Tongue (tissue), 2 donors: ENCODE data around the gene SLC9A3. TPM values are rescaled to one million over a fixed set of nuclear protein-coding genes. Genes with fewer than 3 reads are reported as not detected.
A peak's percentile ranks its signal among the peaks of the same experiment; 100 is the strongest.

Source experiments
- DNase-seq: peaks from one replicate; pipeline ENCODE4 v3.0.0-alpha.2; 2015
- total RNA-seq: library from RNA; depleted of rRNA; stranded (reverse); fragments of >200 nt; gene quantifications from one replicate; pipeline ENCODE4 v1.2.3, GENCODE V29; 2014

Gene SLC9A3
- total RNA-seq, 1 donor from 2014 or later: 4.3 TPM

DNA sequence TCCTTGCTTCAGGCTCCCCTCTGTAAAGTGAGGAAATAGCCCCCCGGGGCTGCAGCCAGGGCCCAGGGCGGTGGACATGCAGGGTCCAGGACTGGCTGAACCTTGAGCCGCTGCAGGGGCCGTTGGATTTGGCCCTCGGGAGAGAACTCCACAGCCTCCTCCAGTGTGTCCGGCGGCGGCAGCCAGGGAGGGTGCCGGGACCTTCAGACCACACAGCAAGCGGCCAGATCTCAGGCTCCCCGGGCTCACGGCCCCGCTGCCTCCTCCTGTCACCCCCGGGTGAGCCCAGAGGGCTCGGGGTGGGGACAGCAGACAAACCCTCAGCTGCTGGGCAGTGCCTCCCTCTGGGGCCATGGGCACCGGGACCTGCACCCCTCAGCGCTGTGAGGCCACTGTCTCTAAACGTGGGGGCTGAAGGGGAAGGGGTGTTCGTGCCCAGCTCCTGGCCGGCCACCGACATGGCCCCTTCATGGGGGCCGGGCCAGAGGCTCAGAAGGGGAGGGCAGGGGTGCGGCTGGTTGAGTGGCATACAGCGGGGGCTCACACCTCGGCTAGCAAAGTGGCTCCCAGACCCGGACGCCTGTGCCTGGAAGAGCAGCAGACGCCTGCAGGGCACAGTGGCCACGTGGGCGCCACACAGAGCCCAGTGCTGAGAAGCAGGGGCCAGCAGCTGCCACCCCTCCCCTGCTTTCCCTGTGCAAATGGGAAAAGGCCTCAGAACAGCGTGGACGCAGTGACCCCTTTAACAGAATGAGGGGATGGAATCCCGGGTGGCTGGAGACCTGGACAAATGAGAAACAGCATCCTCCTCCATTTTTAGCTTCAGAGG, 19.7 kb downstream of the SLC9A3 start:
- DNase-seq: no peak

DNA sequence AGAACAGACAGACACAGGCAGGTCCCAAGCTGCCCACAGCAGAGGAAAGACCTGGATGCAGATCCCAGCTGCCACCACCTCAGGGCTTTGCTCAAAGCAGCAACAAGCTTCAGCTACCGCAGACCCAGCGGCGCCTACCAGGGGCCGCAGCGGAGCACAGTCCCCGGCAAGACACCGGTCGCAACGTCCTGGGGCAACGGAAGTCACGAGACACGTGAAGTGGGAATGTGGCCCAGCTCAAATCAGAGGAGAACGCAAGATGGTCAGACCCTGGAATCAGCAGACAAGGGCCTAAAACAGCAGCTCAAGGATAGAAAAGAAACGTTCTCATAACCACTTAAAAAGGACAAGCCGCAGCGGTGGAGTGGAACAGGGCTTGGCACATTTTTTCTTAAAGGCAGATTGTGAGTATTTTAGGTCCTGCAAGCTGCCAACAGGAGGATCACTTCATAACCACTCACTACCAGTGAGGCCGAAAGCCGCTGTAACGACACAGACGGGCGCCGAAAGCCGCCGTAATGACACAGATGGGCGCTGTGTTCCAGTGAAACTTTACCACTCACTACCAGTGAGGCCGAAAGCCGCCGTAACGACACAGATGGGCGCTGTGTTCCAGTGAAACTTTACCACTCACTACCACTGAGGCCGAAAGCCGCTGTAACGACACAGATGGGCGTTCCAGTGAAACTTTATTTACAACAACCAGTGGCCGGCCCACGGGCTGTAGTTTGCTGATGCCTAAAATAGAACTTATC, 21.7 kb downstream of the SLC9A3 start:
- DNase-seq: no peak

DNA sequence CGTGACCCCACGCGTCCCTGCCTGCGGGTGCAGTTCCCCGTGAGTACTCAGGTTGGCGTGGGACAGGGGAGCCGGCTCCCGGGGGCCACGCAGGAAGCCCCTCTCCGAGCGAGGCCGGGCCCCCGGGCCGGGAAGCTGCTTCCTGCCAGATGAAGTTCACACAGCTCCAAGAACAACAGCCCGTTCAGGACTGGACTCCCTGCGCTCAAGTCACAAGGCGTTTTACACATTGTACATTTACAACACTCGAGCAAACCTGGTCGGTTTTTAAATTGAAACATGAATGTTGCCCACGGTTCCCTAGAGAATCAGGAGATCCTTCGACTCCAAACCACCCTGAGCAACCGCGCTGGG, 22.4 kb downstream of the SLC9A3 start:
- DNase-seq: peak; percentile 40

DNA sequence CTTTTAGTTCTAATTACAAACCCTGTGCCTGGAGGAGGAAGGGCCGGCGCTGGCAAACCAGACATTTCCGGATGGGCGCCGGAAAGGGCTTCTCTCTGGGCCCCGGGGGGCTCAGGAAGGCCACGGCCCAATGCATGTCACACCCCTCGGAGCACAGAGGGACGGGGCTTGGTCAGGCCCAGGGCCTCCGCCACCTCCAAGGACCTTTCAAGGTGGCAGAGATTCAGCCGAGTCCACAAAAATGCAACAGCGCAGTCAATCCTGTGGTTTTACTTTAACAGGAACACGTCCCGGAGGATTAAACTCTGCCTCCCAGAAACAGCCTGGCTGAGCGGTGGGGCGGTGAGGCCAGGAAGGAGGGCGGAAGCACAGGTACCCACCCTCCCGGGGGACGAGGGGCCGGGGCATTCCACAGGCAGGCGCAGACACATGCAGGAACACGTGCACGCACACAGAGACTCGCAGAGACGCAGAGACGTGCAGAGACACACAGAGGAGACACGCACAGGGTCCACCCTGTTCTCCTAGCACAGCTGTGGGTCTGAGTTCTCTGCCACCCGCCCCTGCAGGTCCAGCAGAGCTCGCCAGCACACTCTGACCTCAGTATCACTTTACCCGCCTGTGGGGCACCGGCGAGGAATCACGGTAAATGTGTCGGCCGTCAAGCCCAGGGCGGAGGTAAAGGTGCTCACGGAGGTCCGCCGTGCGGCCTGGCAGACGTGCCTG, 23.0 kb downstream of the SLC9A3 start:
- peak; percentile 27 for DNase-seq

DNA sequence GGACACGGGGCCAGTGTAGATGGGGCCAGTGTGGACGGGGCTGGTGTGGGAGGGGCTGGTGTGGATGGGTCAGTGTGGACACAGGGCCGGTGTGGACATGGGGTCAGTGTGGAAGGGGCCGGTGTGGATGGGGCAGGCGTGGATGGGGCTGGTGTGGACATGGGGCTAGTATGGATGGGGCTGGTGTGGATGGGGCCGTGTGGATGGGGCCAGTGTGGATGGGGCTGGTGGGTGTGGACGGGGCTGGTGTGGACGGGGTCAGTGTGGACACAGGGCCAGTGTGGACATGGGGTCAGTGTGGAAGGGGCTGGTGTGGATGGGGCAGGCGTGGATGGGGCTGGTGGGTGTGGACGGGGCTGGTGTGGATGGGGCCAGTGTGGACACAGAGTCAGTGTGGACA, 23.8 kb downstream of the SLC9A3 start:
- no peak for DNase-seq

DNA sequence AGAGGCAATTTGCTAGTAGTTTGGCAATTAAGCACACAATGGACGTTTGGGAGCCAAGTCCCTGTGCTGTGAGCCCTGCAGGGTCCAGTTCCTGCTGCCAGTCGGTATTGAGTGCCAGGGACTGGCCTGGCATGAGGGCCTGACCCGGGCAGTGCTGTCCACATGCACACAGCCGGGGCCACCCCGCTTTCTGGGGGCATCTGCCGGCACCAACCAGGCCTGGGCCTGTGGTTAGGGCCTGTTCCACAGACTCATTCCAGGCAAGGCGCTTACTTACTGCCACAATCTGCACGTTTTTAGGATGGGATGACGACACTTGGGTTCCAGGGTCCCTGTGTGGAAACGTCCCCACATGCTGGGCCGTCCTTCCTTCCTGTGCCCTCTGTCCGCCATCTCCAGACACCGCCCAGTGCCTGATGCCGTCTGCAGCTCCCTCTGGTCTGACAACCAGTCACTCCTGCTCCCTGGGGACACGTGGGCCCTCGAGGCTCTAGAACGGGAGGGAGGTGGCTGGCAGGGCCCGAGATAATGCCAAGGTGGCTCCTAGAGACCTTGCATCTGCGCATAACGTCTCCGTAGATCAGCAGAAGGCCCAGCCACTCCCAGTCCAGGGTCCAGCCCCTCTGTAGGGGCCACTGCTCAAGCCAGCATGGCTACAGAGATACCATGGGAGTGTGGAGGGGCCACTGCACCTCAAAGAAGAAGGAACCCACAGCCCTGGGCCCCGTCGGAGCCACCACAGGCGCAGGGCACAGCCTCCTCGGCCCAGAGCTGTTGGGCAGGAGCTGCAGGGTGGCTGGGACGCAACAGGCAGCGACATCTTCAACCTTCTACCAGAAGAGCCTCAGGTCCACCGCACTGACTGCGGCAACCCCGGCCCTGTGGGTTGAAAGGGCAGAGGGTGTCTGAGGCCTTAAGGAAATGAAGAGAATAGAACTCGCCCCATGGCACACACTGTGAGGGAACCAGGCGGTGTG, 24.7 kb downstream of the SLC9A3 start:
- no peak for DNase-seq

DNA sequence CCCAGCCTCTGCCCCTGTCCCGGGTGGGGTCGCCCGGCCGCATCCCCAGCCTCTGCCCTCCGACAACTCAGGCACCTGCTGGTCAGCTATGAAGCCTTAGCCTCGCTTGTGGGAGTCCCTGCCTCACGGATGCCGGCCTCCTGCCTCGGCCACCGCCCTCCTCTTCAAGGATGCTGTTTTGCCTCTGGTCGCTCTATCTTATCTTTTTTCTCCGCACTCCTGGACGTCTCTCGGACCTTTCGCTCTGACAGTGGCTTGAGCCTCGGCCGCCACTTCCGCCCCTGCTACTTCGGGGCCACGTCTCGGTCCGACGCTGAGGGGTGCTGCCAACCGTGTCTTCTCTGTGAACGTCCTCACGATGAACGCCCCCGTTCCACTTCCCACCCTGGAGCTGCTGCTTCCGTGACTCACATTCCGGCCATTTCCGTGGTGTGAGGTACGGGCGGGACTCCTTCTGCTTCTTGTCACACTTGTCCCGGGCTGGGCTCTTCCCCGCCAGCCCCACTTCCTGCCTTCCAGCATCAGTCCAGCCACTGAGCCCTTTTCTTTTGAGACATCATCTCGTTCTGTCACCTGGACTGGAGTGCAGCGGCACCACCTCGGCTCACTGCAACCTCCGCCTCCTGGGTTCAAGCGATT, 26.3 kb downstream of the SLC9A3 start:
- DNase-seq: no peak

DNA sequence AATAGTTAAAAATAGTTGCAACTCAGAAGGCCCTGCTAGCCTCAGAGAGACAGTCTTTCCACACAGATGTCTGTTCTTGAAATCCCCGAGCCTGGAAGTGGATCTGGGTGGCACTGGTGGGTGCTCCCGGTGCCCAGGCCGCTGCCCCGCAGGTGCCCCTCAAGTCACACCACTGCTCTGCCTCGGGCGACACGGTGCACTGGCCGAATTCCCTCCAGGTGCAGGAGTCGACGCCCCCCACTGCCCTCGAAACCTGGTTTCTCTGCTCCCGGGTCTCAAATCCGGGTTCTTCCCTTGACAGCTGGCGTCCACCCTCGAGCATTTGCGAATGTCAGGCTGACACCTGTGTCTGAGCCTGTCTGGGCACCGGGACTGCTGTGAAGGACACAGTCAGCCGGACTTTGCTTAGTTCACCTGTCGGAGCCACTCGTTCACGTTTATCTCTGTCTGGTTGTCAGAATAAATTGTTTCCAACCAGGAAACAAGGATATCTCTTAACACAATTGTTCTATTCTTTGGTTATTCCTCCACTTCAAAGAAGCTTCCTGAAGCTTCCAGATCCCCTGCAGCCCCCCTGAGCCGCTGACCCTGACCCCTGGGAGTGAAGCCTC, 27.1 kb downstream of the SLC9A3 start:
- DNase-seq: no peak

DNA sequence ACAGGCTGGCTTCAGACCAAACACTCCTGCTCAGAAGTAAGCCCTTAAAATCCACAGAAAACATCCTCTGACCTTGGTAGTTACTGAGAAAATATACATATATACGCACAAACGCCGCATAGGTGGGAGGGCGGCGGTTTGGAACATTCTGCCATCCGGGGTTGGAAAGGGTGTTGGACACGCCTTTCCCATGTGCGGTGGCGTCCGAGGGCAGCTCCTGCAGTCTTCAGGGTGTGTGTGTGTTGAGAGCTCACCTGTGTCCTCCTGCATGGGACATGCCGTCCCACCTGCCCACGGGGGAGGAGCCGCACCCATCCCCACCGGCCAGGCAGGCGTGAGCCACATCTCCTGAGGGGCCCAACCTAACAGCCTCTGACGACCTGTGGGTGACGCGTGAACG, 28.2 kb downstream of the SLC9A3 start:
- no peak for DNase-seq

DNA sequence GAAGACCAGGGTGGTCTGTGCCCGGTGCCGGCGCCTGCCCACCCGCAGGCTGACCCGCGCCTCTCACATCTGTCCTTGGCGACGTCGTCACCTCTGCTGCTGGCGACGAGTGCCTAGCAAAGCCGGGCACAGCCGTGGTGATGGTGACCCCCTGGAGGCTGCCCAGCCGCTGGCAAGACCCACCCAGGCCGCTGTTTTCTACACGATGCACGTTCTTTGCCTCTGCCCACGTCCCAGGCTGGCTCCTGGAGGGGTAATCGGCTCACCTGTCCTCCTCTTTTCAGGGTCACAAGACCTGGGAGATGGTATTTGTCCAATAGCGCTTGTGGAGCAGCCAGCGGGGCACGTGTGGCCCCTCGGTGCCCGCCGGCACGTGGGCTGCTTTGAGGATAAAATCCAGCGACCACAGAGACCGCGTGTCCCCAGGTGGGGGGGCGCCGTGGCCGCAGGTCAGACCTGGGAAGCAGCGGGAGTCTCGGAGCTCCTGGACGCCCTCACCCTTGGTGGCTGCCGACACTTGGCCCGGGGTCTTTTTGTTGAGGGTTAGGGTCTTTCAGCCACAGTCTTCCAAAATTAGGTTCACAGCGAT, 29.5 kb downstream of the SLC9A3 start:
- no peak for DNase-seq

DNA sequence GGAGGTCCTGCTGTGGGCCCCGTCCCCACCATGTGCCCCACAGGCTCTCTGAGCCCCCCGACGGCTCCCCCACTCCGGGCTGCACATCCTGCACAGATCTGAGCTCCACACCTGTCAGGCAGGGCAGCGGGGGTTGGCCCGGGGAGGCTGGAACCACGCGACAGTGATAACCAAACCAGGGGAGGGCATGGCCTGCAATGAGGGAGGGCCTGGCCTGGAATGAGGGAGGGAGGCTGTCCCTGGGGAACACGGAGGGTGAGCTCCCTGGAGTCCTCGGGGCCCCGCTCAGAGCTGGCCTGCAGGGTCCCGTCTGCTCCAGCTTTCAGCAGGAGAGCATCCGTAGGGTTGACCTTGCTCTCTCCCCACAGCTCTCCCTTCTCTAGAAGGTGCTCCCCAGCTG, 30.5 kb downstream of the SLC9A3 start:
- no peak for DNase-seq

DNA sequence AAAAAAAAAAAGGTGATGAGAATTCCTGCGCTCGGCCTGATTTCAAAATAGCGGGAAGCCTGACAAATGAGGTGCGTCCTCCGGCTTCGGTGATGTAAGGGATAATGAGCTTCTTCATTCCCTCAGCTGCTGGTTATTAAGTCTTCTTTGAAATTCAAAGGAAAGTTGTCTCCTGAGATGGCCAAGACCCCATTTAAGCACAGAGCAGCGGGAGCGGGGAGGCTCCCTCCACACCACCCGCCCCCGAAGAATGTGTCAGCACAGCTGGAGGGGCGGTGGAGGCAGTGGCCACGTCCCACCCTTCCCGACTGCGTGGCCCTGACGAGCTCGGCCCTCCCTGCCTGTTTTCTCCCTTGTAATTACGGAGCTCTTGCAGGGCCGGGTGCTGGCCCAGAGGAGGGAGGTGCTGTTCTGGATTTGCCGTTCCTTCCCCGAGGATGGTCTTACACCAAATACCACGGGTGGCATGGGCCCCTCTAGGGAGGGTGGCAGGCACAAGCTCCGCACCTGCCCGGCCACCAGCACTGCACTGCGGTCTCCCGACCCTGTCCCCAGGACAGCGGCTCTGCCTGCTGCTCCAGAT, 31.0 kb downstream of the SLC9A3 start:
- peak; percentile 44 for DNase-seq

DNA sequence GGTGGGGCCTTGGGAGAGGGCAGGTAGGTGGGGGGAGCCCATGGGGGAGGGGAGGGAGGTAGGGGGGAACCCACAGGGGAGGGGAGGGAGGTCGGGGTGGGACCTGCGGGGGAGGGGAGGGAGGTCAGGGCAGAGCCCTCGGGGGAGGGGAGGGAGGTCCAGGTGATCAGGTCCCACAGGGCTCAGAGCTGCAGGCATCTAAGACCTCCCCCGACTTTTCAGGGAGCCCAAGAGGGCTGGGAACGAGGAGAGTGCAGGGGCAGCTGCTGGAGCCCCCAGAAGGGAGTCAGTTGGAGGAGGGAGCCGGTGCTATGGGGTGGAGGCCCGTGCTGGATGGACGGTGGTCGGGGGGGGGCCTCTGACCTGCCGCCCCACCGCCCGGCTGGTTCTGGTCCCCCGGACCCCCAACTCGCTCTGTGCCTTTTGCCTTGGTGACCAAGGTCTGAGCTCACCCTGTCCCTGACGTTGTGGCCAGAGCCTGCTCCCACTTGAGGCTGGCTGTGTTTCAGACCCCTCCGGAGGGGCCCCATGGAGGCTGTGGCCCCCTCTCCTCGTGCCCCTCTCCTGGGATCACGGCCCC, 31.8 kb downstream of the SLC9A3 start:
- no peak for DNase-seq

DNA sequence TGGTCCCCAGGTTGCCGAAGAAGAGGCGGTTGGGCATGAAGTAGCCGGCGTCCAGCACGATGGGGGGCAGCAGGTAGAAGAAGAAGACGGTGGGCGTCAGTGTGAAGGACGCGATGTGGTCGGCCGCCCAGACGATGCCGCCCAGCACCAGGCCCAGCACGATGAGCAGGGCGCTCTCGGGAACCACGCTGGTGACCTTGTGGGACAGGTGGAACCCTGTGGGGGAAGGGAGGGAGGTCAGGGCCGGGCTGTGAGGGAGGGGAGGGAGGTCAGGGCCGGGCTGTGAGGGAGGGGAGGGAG, 32.4 kb downstream of the SLC9A3 start:
- DNase-seq: no peak

DNA sequence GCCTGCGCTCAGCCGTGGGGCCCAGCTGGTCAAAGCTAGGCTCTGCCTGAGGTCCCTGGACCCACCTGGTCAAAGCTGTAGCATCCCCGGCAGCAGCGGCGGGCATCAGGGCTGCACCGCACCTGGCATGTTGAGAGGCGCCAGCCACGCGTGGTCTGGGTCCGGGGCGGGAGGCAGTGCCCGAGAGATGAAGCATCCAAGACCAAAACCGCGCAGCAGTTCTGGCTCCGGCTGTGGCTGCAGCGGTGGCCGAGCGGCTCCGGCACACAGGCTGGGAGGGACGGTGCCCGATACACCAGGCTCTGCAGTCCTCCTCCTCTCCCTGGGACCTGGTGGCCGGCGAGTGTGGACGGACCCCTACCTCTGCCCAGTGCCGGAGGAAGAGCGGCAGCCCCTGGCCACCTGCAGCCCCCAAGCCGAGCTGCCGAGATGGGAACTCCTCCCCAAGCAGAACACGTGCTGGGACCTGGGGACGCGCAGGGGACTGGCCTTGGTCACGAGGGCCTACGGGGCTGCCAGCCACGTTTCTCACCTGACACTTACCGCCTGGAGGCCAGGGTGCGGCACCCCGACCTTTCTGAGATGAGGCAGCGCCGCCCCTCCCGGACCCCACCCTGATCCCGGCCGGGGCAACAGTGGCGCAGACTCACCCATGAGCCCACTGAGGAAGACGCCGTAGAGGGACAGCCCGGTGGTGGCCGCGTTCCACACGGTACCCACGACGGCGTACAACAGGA, 33.0 kb downstream of the SLC9A3 start:
- no peak for DNase-seq

DNA sequence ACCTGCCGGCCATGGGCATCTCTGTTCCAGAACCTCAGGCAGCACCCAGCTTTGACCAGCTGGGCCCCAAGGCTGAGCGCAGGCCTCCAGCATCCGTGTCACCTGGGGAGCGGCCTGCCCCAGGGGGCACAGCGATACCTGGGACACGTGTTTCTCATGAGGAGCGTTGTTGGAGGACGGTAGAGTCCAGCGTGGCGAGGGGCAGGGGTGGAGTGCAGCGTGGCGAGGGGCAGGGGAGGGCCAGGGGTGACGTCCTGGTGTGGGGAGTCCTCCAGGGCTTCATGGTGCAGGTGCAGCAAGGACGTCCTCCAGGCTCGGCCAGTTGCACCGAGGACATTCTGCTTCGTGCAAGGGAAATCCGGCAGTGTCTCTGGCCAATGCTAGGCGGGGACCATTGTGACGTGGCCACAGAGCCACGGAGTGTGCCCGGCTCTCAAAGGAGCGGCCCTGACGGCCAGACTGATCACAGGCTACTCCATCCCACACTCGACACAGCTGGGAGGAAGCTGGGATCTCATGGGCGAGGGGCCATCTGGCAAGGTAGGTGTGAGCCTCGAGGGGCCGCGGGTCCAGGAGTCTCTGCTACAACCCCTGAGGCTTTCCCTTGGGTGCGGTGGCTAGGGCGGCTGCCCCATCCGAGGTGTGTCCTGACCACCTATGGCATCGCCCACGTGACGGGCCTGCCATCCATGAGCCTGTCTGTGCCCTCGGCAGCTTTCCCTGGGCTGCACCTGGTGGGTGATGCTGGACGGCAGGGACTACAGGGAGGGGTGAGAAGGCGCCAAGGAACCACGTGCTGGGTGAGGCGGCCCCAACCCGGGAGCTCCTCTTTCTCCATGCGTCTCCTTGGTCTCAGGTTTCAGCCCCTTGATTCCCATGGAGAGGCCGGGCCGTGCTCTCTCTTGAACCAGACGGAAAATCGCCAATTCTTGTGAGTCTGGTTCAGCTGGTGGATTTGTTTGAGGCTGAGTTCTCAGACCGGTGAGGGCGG, 33.8 kb downstream of the SLC9A3 start:
- no peak for DNase-seq

DNA sequence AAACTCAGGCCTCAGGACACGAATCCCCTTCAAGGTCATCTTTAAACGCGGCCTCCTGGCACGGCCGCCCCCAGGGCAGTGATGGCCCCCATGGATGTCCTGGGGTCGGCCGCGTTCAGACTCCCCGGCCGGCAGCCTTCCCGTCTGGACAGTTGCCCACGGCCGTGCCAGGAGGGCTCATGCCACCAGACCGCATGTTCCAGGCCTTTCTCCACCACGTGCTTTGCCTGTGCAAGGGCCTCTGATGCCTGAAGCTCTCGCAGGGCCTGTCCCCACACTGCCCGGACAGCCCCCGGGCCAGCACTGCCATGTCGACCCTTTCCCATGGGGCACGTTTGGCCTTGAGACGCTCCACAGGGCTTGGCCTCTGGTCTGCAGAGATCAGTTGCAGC, 34.6 kb downstream of the SLC9A3 start:
- DNase-seq: no peak
